H9 (cell line): Measurements from ENCODE around the gene PLCXD3. TPM values are rescaled to one million over a fixed set of nuclear protein-coding genes. Genes with fewer than 3 reads are reported as not detected.

Experiments used
- DNase-seq: peaks from one replicate; pipeline ENCODE4 v3.0.0-alpha.2; 2017
- H2AFZ ChIP-seq: one replicate; pipeline ENCODE4 v1.6.1; 2013; ENCODE audit warnings: mild to moderate bottlenecking, low read length, control low read depth, moderate library complexity
- H2AK5ac ChIP-seq: 2 replicates; pipeline ENCODE4 v1.6.1; 2013; ENCODE audit warnings: low read length, control low read depth, mixed read lengths; ENCODE audit not compliant: insufficient read length
- H2BK120ac ChIP-seq: one replicate; pipeline ENCODE4 v1.6.1; 2013; ENCODE audit warnings: low read depth, mild to moderate bottlenecking, low read length, control low read depth, inconsistent platforms; ENCODE audit not compliant: poor library complexity, severe bottlenecking
- H2BK12ac ChIP-seq: 2 replicates; pipeline ENCODE4 v1.6.1; 2013; ENCODE audit warnings: low read length, control low read depth, mixed read lengths, low read depth; ENCODE audit not compliant: insufficient read length
- H2BK15ac ChIP-seq: 2 replicates; pipeline ENCODE4 v1.6.1; 2013; ENCODE audit warnings: low read depth, low read length, control low read depth
- H2BK20ac ChIP-seq: one replicate; pipeline ENCODE4 v1.6.1; 2013; ENCODE audit warnings: low read depth, mild to moderate bottlenecking, low read length, control low read depth, inconsistent platforms; ENCODE audit not compliant: poor library complexity, severe bottlenecking
- H2BK5ac ChIP-seq: 2 replicates; pipeline ENCODE4 v1.6.1; 2013; ENCODE audit warnings: low read length, control low read depth, mixed read lengths; ENCODE audit not compliant: insufficient read length
- H3K14ac ChIP-seq: 2 replicates; pipeline ENCODE4 v1.6.1; 2013; ENCODE audit warnings: low read length, control low read depth; ENCODE audit not compliant: insufficient read depth
- H3K18ac ChIP-seq: 2 replicates; pipeline ENCODE4 v1.6.1; 2013; ENCODE audit warnings: low read depth, mild to moderate bottlenecking, mixed read lengths, low read length, control low read depth; ENCODE audit not compliant: insufficient read length
- H3K23ac ChIP-seq: 2 replicates; pipeline ENCODE4 v1.6.1; 2013; ENCODE audit warnings: low read length, control low read depth, mixed read lengths, low read depth; ENCODE audit not compliant: insufficient read length
- H3K23me2 ChIP-seq: 2 replicates; pipeline ENCODE4 v1.6.1; 2013; ENCODE audit warnings: low read depth, mild to moderate bottlenecking, mixed read lengths, low read length, control low read depth; ENCODE audit not compliant: insufficient read length, poor library complexity, severe bottlenecking
- H3K27ac ChIP-seq: 2 replicates; pipeline ENCODE4 v1.5.1; 2013; ENCODE audit warnings: low read length, control low read depth, mixed read lengths, low read depth; ENCODE audit not compliant: insufficient read length
- H3K27me3 ChIP-seq: 2 replicates; pipeline ENCODE4 v1.6.1; 2013; ENCODE audit warnings: low read length, control low read depth, inconsistent platforms; ENCODE audit not compliant: insufficient read depth
- H3K4ac ChIP-seq: 2 replicates; pipeline ENCODE4 v1.6.1; 2013; ENCODE audit warnings: low read depth, mild to moderate bottlenecking, control low read depth, inconsistent platforms, low read length, moderate library complexity
- H3K4me1 ChIP-seq: 2 replicates; pipeline ENCODE4 v1.6.1; 2013; ENCODE audit warnings: low read length, control low read depth, inconsistent platforms; ENCODE audit not compliant: insufficient read depth
- H3K4me2 ChIP-seq: 2 replicates; pipeline ENCODE4 v1.6.1; 2013; ENCODE audit warnings: low read length, control low read depth, mixed read lengths; ENCODE audit not compliant: insufficient read length, insufficient read depth
- H3K56ac ChIP-seq: 2 replicates; pipeline ENCODE4 v1.6.1; 2013; ENCODE audit warnings: low read depth, mild to moderate bottlenecking, mixed read lengths, low read length, control low read depth; ENCODE audit not compliant: insufficient read length
- H3K79me1 ChIP-seq: 2 replicates; pipeline ENCODE4 v1.6.1; 2013; ENCODE audit warnings: low read depth, mild to moderate bottlenecking, moderate library complexity, low read length, control low read depth, inconsistent platforms; ENCODE audit not compliant: insufficient read depth, poor library complexity, severe bottlenecking
- H3K79me2 ChIP-seq: 2 replicates; pipeline ENCODE4 v1.6.1; 2013; ENCODE audit warnings: low read length, control low read depth, inconsistent platforms; ENCODE audit not compliant: insufficient read depth
- H3K9ac ChIP-seq: 2 replicates; pipeline ENCODE4 v1.6.1; 2013; ENCODE audit warnings: low read length, control low read depth, mixed read lengths; ENCODE audit not compliant: insufficient read length; ENCODE audit errors: extremely low read depth
- H3K9me3 ChIP-seq: one replicate; pipeline ENCODE4 v1.6.1; 2013; ENCODE audit warnings: low read depth, low read length, inconsistent platforms; ENCODE audit not compliant: control insufficient read depth
- H3T11ph ChIP-seq: one replicate; pipeline ENCODE4 v1.6.1; 2013; ENCODE audit warnings: mild to moderate bottlenecking, low read length, control low read depth, inconsistent platforms
- H4K20me1 ChIP-seq: one replicate; pipeline ENCODE4 v1.6.1; 2013; ENCODE audit not compliant: control insufficient read depth, insufficient read length, insufficient read depth
- H4K5ac ChIP-seq: 2 replicates; pipeline ENCODE4 v1.6.1; 2013; ENCODE audit warnings: low read depth, mild to moderate bottlenecking, mixed read lengths, low read length, control low read depth; ENCODE audit not compliant: insufficient read length
- H4K8ac ChIP-seq: replicated peaks from 2 replicates; pipeline ENCODE4 v1.6.1; 2013; ENCODE audit warnings: low read length, control low read depth, mixed read lengths, low read depth; ENCODE audit not compliant: insufficient read length
- H4K91ac ChIP-seq: 2 replicates; pipeline ENCODE4 v1.6.1; 2013; ENCODE audit warnings: low read depth, mild to moderate bottlenecking, moderate library complexity, mixed read lengths, low read length, control low read depth; ENCODE audit not compliant: insufficient read length
- H3K27ac Mint-ChIP-seq, 3 experiments: 2 replicates in 2 of 3; 3 replicates in 1 of 3; pipeline ENCODE4 v1.8.0; 2020 to 2021; ENCODE audit warnings: mixed read lengths in 3 of 3, mild to moderate bottlenecking in 1 of 3, moderate library complexity in 1 of 3
- H3K27me3 Mint-ChIP-seq: 2 replicates; pipeline ENCODE4 v1.8.0; 2021; ENCODE audit warnings: low read depth, mild to moderate bottlenecking, moderate library complexity, mixed read lengths
- H3K36me3 Mint-ChIP-seq, 3 experiments: 2 replicates in 2 of 3; 3 replicates in 1 of 3; pipeline ENCODE4 v1.8.0; 2020 to 2021; ENCODE audit warnings: low read depth in 3 of 3, mixed read lengths in 3 of 3; ENCODE audit not compliant: insufficient read depth in 1 of 3
- H3K4me1 Mint-ChIP-seq, 2 experiments: 2 replicates each; pipeline ENCODE4 v1.8.0; 2020; ENCODE audit warnings: mixed read lengths in 2 of 2
- H3K4me3 Mint-ChIP-seq, 2 experiments: 2 replicates in 1 of 2; 3 replicates in 1 of 2; pipeline ENCODE4 v1.8.0; 2020 to 2021; ENCODE audit warnings: mild to moderate bottlenecking in 2 of 2, mixed read lengths in 2 of 2, moderate library complexity in 1 of 2
- H3K9me3 Mint-ChIP-seq, 2 experiments: 2 replicates in 1 of 2; 3 replicates in 1 of 2; pipeline ENCODE4 v1.8.0; 2020; ENCODE audit warnings: mild to moderate bottlenecking in 2 of 2, mixed read lengths in 2 of 2, moderate library complexity in 1 of 2
- total RNA-seq: library from RNA; stranded (reverse); gene quantifications from 2 replicates; pipeline ENCODE4 v1.2.1, GENCODE V29; 2021
- TF ChIP-seq, protein P1 (sequence below): fragments of 200-600 bp; sonication (generic); conservative IDR thresholded peaks from 3 replicates; pipeline ENCODE4 v1.8.0; 2021; ENCODE audit warnings: antibody characterized with exemption, mild to moderate bottlenecking

PLCXD3 gene
- total RNA-seq, 1 experiment from 2014 or later, result not detected

DNA sequence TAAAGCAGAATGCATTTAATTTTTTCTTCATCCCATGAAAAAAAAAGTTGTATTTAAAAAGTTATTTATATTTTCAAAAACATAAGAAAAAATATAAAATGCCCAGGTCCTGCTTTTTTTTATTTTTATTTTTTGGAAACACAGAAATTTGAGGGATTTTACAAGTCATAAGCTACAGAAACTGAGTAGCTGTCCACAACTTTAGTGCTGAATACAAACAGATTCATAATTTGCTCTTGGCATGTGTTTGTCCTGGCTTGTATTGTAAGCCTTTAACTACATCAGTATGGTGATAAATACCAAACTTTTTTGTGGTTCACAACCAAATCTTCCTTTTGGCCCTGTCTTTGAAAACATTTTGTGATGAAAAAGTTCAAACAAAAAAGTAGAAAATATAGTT, 7.5 kb upstream of the PLCXD3 start:
- no peaks in the 10 kb centered on the region for H3K36me3 Mint-ChIP-seq
- H3K9me3 Mint-ChIP-seq, result no peaks in the 10 kb centered on the region
- no peak overlapping the region for H3K9ac ChIP-seq
- H2BK12ac ChIP-seq, result no peak overlapping the region
- H3K79me2 ChIP-seq, result no peaks in the 10 kb centered on the region
- H4K20me1 ChIP-seq, result no peaks in the 10 kb centered on the region
- no peak overlapping the region for H4K5ac ChIP-seq
- TF ChIP-seq, protein P1, sequence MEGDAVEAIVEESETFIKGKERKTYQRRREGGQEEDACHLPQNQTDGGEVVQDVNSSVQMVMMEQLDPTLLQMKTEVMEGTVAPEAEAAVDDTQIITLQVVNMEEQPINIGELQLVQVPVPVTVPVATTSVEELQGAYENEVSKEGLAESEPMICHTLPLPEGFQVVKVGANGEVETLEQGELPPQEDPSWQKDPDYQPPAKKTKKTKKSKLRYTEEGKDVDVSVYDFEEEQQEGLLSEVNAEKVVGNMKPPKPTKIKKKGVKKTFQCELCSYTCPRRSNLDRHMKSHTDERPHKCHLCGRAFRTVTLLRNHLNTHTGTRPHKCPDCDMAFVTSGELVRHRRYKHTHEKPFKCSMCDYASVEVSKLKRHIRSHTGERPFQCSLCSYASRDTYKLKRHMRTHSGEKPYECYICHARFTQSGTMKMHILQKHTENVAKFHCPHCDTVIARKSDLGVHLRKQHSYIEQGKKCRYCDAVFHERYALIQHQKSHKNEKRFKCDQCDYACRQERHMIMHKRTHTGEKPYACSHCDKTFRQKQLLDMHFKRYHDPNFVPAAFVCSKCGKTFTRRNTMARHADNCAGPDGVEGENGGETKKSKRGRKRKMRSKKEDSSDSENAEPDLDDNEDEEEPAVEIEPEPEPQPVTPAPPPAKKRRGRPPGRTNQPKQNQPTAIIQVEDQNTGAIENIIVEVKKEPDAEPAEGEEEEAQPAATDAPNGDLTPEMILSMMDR, result no peak
- no peak overlapping the region for H2AFZ ChIP-seq
- H3K4me1 ChIP-seq, result no peaks in the 10 kb centered on the region; the same call in 1 of the 2 replicates
- H3K27ac Mint-ChIP-seq, result no peak overlapping the region
- H3K4ac ChIP-seq, result no peak overlapping the region
- H4K8ac ChIP-seq, result no peak overlapping the region
- H3K4me2 ChIP-seq, result no peak overlapping the region
- H3K9me3 ChIP-seq, result no peaks in the 10 kb centered on the region
- H3K14ac ChIP-seq, result no peak overlapping the region
- no peaks in the 10 kb centered on the region for H3K23me2 ChIP-seq
- H3K79me1 ChIP-seq, result no peaks in the 10 kb centered on the region
- no peak overlapping the region for H2BK15ac ChIP-seq
- H4K91ac ChIP-seq, result no peak overlapping the region
- H2BK120ac ChIP-seq, result no peak overlapping the region
- no peak for DNase-seq
- H3K27ac ChIP-seq, result no peak overlapping the region
- H3K27me3 Mint-ChIP-seq, result peaks cover 4% of the 10 kb centered on the region
- H3K27me3 ChIP-seq, result no peaks in the 10 kb centered on the region
- no peak overlapping the region for H2AK5ac ChIP-seq
- H2BK20ac ChIP-seq, result no peak overlapping the region
- H3T11ph ChIP-seq, result no peak overlapping the region
- H2BK5ac ChIP-seq, result no peak overlapping the region
- no peak overlapping the region for H3K23ac ChIP-seq
- no peak overlapping the region for H3K4me3 Mint-ChIP-seq
- H3K4me1 Mint-ChIP-seq, result peaks cover 10 to 11% of the 10 kb centered on the region in 2 experiments
- H3K18ac ChIP-seq, result no peak overlapping the region
- H3K56ac ChIP-seq, result no peak overlapping the region
